Mesothelial cell of epicardium (in vitro differentiated cells): ENCODE data around the gene KIF5B. TPM values are rescaled to one million over a fixed set of nuclear protein-coding genes. Genes with fewer than 3 reads are reported as not detected.

Experiments
- DNase-seq, 2 experiments: peaks; one replicate each; pipeline ENCODE4 v3.0.0; 2021; ENCODE audit warnings: low spot score in 2 of 2; ENCODE audit not compliant: unreplicated experiment in 2 of 2
- H3K27ac Mint-ChIP-seq: 2 replicates; pipeline ENCODE4 v1.8.0; 2021; ENCODE audit warnings: mixed read lengths
- H3K27me3 Mint-ChIP-seq: 2 replicates; pipeline ENCODE4 v1.8.0; 2021; ENCODE audit warnings: low read depth, mixed read lengths
- H3K36me3 Mint-ChIP-seq: 2 replicates; pipeline ENCODE4 v1.8.0; 2021; ENCODE audit warnings: mixed read lengths
- H3K4me1 Mint-ChIP-seq: 2 replicates; pipeline ENCODE4 v1.8.0; 2021; ENCODE audit warnings: mixed read lengths
- H3K4me3 Mint-ChIP-seq: 2 replicates; pipeline ENCODE4 v1.8.0; 2021; ENCODE audit warnings: mild to moderate bottlenecking, moderate library complexity, mixed read lengths
- H3K9me3 Mint-ChIP-seq: 2 replicates; pipeline ENCODE4 v1.8.0; 2021; ENCODE audit warnings: mixed read lengths
- CTCF ChIP-seq: fragments of 200-600 bp; sonication (generic); IDR thresholded peaks from one replicate; pipeline ENCODE4 v1.5.0; 2021; ENCODE audit warnings: antibody characterized with exemption; ENCODE audit not compliant: unreplicated experiment
- total RNA-seq: library from RNA; stranded (reverse); gene quantifications from 3 replicates; pipeline ENCODE4 v1.2.1, GENCODE V29; 2021

Gene KIF5B
- total RNA-seq, 1 donor from 2014 or later = 104 TPM

GRCh38 chr10:32095116-32095733 is 39.0 kb upstream of the KIF5B start:
- no peaks in the 10 kb centered on the region for H3K36me3 Mint-ChIP-seq
- TF ChIP-seq CTCF = no peak
- peaks cover 14% of the 10 kb centered on the region for H3K9me3 Mint-ChIP-seq
- no peak for DNase-seq
- no peak overlapping the region for H3K4me3 Mint-ChIP-seq
- no peak overlapping the region for H3K27ac Mint-ChIP-seq
- H3K27me3 Mint-ChIP-seq = no peaks in the 10 kb centered on the region
- no peaks in the 10 kb centered on the region for H3K4me1 Mint-ChIP-seq

- H3K27ac Mint-ChIP-seq = no peak overlapping the region
- H3K36me3 Mint-ChIP-seq = no peaks in the 10 kb centered on the region
- H3K9me3 Mint-ChIP-seq = peaks cover 10% of the 10 kb centered on the region
- no peak for DNase-seq
- no peak for TF ChIP-seq CTCF
- H3K27me3 Mint-ChIP-seq = no peaks in the 10 kb centered on the region
- H3K4me1 Mint-ChIP-seq = no peaks in the 10 kb centered on the region
- no peak overlapping the region for H3K4me3 Mint-ChIP-seq
Observed at GRCh38 chr10:32093650-32094049, 37.4 kb upstream of the KIF5B start.

GRCh38 chr10:32091046-32091445 is 34.8 kb upstream of the KIF5B start:
- Mint-ChIP-seq H3K36me3 (no peaks in the 10 kb centered on the region), H3K4me1 (no peaks in the 10 kb centered on the region), H3K27me3 (no peaks in the 10 kb centered on the region), H3K4me3 (no peak overlapping the region), H3K27ac (no peak overlapping the region), H3K9me3 (peaks cover 8% of the 10 kb centered on the region)
- DNase-seq = no peak
- no peak for TF ChIP-seq CTCF

- H3K27me3 Mint-ChIP-seq = no peaks in the 10 kb centered on the region
- TF ChIP-seq CTCF = no peak
- H3K36me3 Mint-ChIP-seq = no peaks in the 10 kb centered on the region
Observed at GRCh38 chr10:32084185-32084851, 28.1 kb upstream of the KIF5B start.

DNA sequence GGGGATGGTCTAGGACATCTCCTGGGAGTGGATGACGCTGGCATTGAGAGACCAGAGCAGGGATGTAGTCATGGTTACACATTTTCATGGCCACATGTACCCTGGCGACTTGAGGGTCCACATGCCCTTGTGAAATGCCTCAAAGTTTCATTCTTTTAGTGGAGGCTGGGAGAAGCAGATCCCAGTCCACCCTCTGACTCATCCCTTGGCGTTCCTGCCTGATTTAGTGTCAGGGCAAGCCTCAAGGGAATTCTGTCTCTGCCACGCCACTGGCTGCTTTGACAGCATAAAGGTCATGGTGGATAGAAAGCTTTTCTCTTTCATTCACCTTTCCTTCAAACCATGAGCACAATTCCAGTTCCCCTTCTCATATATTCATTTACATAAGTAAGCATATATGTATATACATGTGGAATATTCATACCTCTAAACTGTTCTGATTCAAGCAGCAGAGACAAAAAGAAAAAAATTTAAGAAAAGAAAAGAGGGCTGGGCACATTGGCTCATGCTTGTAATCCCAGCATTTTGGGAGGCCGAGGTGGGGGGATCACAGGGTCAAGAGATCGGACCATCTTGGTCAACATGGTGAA is 21.8 kb upstream of the KIF5B start:
- no peak overlapping the region for H3K27ac Mint-ChIP-seq

More at GRCh38 chr10:32084185-32084851, 28.1 kb upstream of the KIF5B start:
- Mint-ChIP-seq H3K4me1 (no peaks in the 10 kb centered on the region), H3K4me3 (no peak overlapping the region), H3K9me3 (peaks cover 8% of the 10 kb centered on the region), H3K27ac (no peak overlapping the region)
- DNase-seq = no peak

More for the DNA sequence above, 21.8 kb upstream of the KIF5B start:
- H3K27me3 Mint-ChIP-seq = no peaks in the 10 kb centered on the region
- no peak for DNase-seq
- TF ChIP-seq CTCF = no peak
- H3K4me1 Mint-ChIP-seq = peaks cover 7% of the 10 kb centered on the region
- no peaks in the 10 kb centered on the region for H3K36me3 Mint-ChIP-seq
- no peaks in the 10 kb centered on the region for H3K9me3 Mint-ChIP-seq
- H3K4me3 Mint-ChIP-seq = no peak overlapping the region
